NB4 (cell line): ENCODE results near the gene ST8SIA1.

Experiments
- CTCF ChIP-seq: IDR thresholded peaks from one replicate; pipeline ENCODE4 v1.5.1; 2012; ENCODE audit warnings: low read depth, low read length
- MAX ChIP-seq: IDR thresholded peaks from 2 replicates; pipeline ENCODE4 v1.6.1; 2011; ENCODE audit warnings: low read depth, low read length
- MYC ChIP-seq: IDR thresholded peaks from 2 replicates; pipeline ENCODE4 v1.6.1; 2011; ENCODE audit warnings: low read depth, low read length
- POLR2A ChIP-seq: IDR thresholded peaks from 2 replicates; pipeline ENCODE4 v1.6.1; 2011; ENCODE audit warnings: mild to moderate bottlenecking; ENCODE audit not compliant: insufficient read length; ENCODE audit errors: extremely low read depth

- no peak for TF ChIP-seq CTCF
- TF ChIP-seq MAX, result no peak
- TF ChIP-seq POLR2A, result no peak
- no peak for TF ChIP-seq MYC
These were observed 26.7 kb downstream of the ST8SIA1 start for GRCh38 chr12:22307811-22308210.
